Stimulated activated CD8-positive, alpha-beta memory T cell treated with anti-CD3 and anti-CD28 coated beads, Interleukin-4, amount 100 ng/mL, for 24 hours (primary cell): Measurements from ENCODE around the gene PSME4.
"Not testable (repeated sequence)": the region's sequence is repeated elsewhere in the genome, so short reads cannot be mapped to it uniquely, and the experiment has no call there.

Experiments used
- DNase-seq: peaks from one replicate; pipeline ENCODE4 v3.0.0-alpha.2; 2020; ENCODE audit warnings: low read depth

The PSME4 gene

DNA sequence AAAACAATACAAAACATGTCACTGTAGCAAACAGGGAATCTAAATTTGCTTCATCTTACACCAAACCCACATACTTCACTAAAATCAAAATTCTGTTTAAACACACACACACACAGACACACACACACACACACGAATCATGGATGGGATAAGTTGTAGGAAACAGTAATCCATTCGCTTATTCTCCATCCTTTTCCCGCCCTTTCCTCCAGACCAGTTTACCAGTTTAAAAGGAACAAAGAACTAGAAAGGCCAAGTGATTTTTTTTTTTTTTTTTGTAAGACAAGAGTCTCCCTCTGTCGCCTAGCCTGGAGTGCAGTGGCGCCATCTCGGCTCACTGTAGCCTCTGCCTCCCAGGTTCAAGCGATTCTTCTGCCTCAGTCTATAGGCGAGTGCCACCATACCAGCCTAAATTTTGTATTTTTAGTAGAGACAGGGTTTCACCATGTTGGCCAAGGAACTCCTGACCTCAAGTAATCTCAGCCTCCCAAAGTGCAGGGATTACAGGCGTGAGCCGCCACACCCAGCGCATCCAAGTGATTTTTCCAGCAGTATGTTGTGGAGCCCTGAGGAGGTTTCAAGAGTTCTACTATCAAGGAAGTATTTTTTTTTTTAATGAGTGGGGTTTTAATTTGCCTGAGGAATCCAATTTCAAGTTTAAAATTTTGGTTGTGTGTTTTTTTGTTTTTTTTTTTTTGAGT, 5.7 kb downstream of the PSME4 start:
- DNase-seq = no peak

DNA sequence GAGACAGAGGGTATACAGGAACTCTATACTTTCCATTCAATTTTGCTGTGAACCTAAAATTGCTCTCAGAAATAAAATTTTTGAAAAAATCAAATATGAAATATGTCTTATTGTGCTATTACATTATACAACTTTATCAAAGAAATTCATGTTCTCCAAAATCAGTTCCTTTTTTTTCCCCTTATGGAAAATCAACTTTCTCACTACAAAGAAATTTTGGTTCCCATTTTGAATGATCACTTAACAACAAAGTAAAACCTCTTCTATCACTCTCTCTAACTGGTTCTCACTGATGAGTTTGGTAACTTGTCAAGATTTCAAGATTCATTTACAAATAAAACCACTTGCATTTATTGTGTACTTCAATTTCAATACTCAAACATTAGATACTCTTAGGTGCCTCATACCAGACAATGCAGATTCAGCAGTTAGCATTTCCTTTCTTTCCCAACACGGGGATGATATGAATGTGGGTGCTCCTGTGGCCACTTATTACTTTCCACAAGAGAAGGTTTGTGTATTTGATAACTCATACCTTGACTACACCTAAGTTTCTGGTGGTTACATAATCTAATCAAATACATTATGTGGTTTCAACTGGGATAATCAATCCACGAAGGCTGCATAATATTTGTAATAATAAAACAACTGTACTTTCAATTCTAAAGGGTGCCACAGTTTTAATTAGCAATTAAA, 6.4 kb downstream of the PSME4 start:
- no peak for DNase-seq

DNA sequence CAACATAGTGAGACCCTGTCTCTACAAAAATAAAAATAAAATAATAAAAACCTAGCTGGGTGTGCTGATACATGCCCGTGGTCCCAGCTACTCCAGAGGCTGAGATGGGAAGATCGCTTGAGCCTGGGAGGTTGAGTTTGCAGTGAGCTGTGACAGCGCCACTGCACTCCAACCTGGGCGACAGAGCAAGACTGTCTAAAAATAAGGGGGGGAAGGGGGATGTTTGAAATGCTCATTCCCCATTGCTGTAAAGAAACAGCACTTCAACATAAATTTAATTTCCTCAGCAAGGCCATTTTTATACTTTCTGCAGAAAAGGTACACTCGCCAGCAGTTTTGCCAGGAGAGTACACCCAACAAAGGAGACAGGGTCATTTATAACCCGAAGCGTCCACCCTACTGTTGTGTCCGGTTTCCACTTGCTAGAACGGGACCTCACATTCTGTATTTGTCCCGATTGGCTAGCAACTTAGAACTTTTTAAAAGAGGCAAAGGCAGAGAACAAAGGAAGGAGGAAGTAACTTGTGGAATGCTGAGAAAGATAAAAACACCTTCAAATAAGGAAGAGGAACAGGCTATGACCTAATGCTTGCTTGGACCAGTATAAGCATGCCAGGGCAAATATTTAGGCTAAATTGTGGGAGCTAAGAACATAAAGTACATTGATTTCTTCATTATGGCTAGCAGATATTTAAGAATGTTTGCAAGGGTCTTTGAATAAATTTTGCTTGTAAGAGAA, 9.1 kb downstream of the PSME4 start:
- not testable (repeated sequence) for DNase-seq

DNA sequence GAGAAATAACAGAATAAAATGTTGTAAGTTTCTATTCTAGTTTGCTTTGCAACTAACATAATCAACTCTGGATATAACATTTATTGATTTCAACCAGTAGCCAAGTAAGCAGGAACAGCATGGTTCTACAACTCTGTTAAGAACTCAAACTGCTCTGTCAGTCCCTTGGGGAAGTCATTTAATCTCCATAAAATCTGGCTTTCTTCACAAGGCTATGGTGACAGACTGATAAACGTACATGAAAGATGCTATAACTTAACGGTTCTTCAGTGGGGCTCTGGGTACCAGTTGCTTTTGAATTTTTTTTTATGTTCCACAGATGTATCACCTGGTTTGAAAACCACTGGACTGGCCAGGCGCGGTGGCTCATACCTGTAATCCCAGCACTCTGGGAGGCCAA, 10.3 kb downstream of the PSME4 start:
- no peak for DNase-seq

DNA sequence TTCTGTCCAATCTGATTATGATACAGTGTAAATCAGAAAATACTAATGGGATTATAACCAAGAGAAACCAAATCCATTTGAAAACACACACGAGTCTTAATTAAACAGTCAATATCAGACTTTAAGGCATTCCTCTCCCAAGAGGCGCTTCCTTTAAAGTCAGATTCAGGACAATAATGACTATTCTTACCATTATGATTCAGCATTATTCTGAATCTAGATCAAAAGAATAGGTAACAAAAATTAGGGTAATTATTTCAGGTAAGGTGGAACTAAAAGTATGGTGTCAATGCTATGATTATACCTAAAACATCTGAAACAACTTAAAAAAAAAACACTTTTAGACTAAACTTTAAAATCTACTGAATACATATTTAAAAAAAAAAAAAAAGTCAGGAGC, 12.3 kb downstream of the PSME4 start:
- DNase-seq = no peak

DNA sequence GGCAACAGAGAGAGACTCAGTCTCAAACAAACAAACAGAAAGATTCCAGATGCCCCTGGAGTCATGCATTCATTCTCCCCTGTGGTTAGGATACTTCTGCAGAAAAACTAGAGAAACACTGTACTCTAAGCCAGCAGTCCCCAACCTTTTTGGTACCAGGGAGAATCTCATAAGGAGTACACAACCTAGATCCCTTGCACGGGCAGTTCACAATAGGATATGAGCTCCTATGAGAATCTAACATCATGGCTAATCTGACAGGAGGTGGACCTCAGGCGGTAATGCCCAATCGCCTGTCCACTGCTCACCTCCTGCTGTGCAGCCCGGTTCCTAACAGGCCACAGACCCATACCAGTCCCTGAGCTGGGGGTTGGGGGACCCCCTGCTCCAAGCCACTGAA, 18.3 kb downstream of the PSME4 start:
- no peak for DNase-seq

DNA sequence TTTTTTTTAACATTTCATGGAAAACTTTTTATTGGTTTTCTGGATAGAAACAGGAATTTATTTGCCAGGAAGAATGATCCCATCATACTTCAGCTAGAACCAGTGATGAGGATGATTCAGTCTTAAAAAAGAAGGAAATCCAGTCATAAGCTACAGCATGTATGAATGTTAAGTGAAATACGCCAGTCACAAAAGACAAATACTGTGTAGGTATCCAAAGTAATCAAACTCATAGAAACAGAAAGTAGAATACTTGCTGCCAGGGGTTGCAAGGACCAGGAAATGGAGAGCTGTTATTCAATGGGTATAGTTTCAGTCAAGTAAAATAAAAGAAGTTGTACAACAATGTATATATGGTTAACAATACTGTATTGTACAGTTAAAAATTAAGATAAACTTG, 21.3 kb downstream of the PSME4 start:
- DNase-seq = no peak

DNA sequence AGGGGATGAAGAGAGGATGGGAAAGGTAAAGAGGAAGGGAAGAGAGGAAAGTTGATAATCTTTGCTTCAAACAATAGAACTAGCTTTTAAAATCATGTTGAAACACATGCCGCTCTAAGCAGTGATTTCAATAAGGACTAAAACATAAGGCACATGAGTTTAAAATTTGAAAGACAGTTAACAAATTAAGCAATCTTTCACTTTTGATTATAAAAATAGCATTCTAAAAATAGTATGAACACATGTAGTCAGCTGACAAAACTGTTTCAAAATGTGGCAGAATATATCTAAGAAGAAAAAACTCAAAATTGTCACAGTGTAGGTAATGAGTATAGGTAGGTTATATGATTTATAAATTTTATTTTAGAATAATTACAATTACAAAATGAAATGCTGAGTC, 25.3 kb downstream of the PSME4 start:
- no peak for DNase-seq

DNA sequence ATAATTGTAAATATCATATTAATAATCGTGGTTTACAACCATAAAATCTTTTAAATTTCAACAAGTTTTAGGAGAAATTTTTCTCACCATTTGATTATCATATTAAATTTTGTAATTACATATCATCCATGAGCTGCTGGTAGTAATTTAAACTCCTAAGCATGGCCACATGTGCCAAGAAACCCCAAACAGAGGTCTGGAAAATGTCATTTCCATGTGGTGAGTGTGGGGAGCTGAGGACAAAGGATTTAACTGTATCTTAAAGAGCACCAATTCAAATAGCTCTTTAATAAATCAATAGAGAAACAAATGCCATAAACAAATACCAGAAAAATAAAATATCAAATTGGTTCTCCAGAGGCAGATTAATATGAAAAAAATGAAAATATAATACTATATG, 26.3 kb downstream of the PSME4 start:
- DNase-seq = no peak

DNA sequence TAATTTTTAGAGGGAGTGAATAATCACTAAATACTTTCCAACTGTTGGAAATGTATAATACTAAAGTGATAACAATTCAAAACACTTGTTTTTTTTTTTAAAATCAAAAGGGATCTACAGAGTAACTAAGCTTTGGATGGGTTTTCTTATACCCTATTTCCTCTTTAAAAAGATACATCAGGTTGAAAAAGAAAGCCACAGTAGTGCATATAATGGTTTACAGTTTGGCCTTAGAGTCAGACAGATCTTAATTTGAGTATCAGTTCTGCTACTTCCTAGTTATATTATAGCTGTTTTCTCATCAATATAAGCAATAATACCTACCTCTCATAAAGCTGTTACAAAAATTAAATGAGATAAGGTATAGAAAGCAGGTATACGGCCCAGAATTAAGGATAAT, 28.5 kb downstream of the PSME4 start:
- DNase-seq = no peak

DNA sequence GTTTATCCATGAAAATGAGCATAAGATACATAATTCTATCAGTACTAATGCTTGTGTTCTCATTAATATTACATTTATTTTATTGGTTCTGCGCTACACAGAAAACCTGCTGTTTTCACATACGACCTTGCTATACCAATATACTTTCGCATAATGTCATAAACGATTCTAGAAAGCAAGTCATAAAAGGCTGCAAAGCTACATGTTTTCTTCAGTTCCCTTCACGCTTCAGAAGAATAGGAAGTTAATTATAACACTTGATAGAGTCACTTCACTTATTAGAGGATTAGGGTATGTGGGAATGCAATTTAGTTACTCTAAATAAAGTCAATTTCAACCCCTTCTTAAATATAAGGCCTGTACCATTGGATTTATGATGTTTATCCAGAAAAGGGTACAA, 29.0 kb downstream of the PSME4 start:
- no peak for DNase-seq

DNA sequence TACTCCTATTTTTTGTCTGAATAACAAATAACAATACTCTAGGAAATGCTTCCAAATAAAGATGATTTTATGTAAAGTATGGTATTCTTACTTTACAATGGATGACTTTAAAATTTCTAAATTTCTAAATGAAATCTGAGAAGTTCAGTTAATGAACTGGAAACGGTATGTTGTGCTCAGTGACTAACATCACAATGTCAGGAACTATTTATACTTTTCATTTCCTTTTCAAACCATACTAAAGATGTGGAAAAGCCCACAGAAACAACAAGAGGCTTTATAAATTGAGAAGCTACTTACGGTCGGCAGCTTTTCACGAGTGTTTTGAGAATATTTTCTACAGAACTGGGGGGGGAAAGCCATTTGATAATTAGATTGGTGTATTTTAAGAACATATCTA, 31.1 kb downstream of the PSME4 start:
- no peak for DNase-seq

DNA sequence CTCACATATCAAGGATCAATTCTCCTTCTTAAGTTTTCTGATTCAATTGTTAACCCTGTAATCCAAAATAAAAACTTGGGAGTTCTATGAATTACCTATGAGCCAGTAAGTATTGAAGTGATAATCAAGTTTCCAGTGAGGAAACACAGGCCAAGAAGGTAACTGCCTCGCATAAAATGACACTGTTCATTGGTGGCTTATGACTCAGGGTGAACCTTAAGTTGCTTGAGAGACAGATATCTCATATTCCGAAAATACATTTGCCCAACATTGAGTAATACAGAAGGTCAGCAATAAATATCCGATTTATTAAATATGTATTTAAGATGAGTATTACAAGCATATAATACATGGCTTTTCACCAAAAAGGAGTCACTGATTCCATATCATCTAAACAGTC, 31.9 kb downstream of the PSME4 start:
- no peak for DNase-seq

DNA sequence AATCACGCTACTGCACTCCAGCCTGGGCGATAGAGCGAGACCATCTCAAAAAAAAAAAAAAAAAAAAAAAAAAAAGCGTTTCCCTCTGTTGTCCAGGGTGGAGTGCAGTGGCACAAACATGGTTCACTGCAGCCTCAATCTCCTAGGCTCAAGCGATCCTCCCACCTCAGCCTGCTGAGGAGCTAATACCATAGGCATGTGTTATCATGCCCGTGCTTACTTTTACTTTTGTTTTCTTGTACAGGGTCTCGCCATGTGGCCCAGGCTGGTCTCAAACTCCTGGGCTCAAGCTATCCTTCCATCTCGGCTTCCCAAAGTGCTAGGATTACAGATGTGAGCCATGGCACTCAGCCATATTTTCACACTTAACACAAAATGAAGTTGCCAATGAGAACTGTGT, 37.5 kb downstream of the PSME4 start:
- DNase-seq = no peak

DNA sequence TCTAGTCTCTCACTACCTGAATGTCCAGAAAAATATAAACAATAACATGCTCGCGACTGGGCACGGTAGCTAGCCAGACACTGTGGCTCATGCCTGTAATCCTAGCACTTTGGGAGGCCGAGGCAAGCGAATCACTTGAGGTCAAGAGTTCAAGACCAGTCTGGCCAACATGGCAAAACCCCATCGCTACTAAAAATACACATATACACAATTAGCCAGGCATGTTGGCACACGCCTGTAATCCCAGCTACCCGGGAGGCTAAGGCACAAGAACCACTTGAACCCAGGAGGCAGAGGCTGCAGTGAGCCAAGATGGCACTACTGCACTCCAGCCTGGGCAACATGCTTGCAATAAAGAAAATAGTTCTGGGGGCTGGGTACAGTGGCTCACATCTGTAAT, 44.5 kb downstream of the PSME4 start:
- not testable (repeated sequence) for DNase-seq

DNA sequence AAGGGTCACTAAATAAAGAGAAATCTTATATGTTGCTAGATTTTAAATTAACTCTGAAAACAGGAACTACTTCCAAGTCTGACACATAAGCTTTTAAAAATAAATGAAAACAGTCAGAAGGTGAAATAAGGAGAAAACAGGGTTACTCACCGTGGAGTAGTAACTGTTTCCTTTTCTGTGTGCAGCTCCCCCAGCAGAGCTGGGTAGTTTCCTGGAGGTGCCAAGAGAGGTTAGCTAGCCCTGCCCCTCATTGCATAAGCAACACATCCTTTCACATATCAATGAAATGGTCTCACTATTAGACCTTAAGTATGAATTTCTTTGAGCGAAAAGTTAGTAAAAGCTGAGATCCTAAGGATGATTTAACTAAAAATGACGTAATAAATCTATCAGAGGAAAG, 57.1 kb downstream of the PSME4 start:
- peak; percentile 3 for DNase-seq

DNA sequence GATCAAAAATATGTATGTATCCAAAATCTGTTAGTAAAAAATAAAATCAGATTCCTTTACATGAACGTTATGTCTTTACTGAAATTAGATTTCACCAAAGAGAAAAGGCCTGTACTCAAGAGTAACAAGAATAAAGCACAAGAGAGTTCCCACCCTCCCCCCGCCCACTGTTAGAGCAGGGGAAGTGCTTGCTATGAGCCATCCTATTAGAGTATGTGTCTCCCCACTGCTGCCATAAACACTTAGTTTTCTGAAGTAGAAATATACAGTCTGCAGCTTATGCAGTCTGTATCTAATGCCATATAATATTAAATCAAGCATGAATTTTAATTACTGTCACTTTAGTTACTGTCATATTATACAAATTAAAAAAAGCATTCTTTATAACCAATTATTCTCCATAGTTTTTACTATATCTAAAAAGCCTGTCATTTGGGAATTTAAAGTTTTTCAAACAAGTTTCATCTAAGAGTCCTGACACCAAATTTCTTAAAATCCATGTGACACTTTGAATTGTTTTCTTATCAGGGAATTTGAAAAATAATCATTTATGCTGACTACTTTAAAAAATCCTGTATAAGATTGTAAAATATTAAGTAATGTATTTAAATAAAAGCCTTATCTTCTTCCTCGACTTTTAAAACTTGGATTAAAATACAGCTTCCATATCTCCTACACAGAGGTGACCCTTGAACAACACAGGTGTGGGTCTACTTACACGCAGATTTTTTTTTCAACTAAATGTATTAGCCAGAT, 59.2 kb downstream of the PSME4 start:
- DNase-seq = no peak

DNA sequence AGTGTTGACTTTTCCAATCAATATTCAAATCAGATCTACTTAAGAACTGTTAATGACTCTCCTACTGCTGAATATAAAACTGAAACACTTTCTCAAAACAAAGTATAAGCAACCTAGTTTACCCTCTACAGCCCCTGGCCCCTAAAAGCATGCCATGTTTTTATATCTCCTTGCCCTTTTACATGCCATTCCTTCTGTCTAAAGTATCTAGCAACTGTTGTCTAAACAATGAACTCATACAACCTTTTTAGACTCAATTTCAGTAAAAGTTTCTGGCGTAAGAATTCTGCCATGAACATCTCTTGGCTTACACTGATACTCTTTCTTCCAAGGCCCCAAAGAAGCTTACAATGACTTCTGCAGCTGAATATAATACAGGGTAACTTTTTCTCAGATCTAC, 63.2 kb downstream of the PSME4 start:
- DNase-seq = no peak

DNA sequence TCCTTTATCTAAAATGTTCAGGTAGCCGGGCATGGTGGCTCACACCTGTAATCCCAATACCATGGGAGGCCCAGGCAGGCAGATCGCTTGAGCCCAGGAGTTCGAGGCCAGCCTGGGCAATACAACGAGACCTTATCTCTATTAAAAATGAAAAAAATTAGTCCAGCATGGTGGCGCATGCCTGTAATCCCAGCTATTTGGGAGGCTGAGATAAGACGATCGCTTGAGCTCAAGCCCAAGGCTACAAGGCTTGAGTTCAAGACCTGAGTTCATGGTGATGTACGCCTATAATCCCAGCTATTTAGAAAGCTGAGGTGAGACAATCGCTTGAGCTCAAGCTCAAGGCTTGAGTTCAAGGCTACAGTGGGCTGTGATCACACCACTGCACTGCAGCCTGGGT, 65.4 kb downstream of the PSME4 start:
- DNase-seq = no peak

DNA sequence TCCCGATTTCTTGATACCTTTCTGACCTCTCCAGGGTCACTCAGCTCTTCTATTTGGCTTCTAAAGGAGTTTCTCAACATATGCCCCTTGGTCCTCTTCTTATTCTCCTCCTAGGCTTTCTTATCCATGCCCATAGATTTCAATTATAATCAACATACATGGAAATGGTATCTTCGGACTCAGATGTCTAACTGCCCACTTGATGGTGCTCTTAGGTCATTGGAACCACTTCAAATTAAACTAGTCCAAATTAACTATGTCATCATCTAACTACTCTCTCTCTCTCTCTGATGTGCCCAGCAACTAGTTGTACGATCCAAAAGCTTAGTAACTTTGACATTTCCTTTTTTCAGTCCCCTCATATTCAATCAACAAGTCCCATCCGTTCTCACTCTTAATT, 67.8 kb downstream of the PSME4 start:
- DNase-seq = no peak

DNA sequence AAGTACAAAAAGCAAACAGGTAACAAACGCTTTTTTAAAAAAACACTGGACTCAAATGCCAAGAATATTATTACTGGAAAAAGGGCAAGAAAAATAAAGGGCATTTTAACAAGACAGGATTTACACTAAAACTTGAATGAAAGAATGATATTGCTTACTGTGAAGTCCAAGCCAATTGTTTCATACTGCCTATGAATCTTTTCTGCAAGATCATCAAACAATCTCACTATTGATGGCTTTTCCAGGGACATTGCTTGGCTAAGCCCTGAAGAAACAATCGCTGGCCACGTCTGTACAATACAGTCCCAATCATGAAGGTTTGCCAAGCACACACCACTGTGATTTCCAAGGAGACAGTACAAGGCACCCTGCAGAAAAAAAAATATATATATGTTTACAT, 69.6 kb downstream of the PSME4 start:
- DNase-seq = no peak

DNA sequence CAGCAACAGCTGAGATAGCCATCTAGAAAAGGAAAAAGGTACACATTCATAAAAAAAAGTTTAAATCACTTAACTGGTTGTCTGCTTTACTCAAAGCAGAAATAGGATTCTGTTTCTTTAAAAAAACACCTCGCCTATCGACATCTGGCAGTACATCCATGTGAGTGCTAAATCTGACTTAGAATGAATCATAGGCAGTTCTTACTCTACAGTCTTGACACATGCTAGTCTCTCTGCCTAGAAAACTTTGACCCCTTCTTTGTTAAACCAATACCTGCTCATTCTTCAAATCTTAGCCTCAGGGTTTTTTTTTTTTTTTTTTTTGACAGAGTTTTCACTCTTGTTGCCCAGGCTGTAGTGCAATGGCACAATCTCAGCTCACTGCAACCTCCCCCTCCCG, 73.9 kb downstream of the PSME4 start:
- DNase-seq = no peak
